ENCODE results near the gene LRRK1. TPM values are rescaled to one million over a fixed set of nuclear protein-coding genes. Genes with fewer than 3 reads are reported as not detected.

Gene LRRK1
- total RNA-seq, 1 experiment from 2014 or later: 7.0 TPM

- Histone ChIP-seq H3K36me3 (ENCODE audit: low read depth, low read length) (no peaks in the 10 kb centered on the region), H3K4me2 (ENCODE audit: low read length) (no peak overlapping the region; the same call in 1 of the 2 replicates), H2AFZ (ENCODE audit: low read length) (no peak overlapping the region), H3K27me3 (ENCODE audit: low read length) (no peaks in the 10 kb centered on the region), H3K4me1 (ENCODE audit: insufficient read depth, low read length) (no peaks in the 10 kb centered on the region), H3K9ac (ENCODE audit: low read length) (no peak overlapping the region), H3K79me2 (ENCODE audit: low read length) (no peaks in the 10 kb centered on the region), H3K27ac (ENCODE audit: low read length) (no peak overlapping the region), H4K20me1 (ENCODE audit: low read length) (no peaks in the 10 kb centered on the region), H3K4me3 (ENCODE audit: low read length) (no peak overlapping the region), H3K9me3 (ENCODE audit: low read length) (no peaks in the 10 kb centered on the region), H3K9me2 (replicated peaks; ENCODE audit: low read length) (no peaks in the 10 kb centered on the region), H3F3A (ENCODE audit: low read length, unreplicated experiment) (no peaks in the 10 kb centered on the region)
- no peak for TF ChIP-seq EZH2phosphoT487 (IDR thresholded peaks at IDR 0.05; ENCODE audit: borderline replicate concordance, low read length)
- no peak for TF ChIP-seq CTCF (conservative IDR thresholded peaks at IDR 0.05; ENCODE audit: low read depth, low read length)
- DNase-seq (no peak), ATAC-seq (no peak)
- POLR2A ChIA-PET (ENCODE audit: unreplicated experiment): no interaction called here
- intact Hi-C loops (cut with micrococcal nuclease): loop anchor here (1.0 kb wide), 1 partner anchor 168 kb away; no protein-coding TSS in a partner anchor
- no TSS peak for BruUV-seq (replicated peaks)
- CTCF ChIA-PET: interaction anchor here (0.9 kb wide), 1 partner anchor 169 kb away, joined by 3 read pairs; no protein-coding TSS in a partner anchor
These were observed 170.6 kb downstream of the LRRK1 start for GRCh38 chr15:101089579-101090427.

GRCh38 chr15:101090428-101090790, 171.3 kb downstream of the LRRK1 start:
- TF ChIP-seq CTCF (conservative IDR thresholded peaks at IDR 0.05; ENCODE audit: low read depth, low read length) (no peak), EZH2 (IDR thresholded peaks at IDR 0.05; ENCODE audit: low read length, unreplicated experiment) (no peak), EZH2phosphoT487 (IDR thresholded peaks at IDR 0.05; ENCODE audit: borderline replicate concordance, low read length) (no peak)
- Histone ChIP-seq H3K36me3 (ENCODE audit: low read depth, low read length) (no peaks in the 10 kb centered on the region), H3K27ac (ENCODE audit: low read length) (no peak overlapping the region), H3K4me2 (ENCODE audit: low read length) (no peak overlapping the region), H3K9me3 (ENCODE audit: low read length) (no peaks in the 10 kb centered on the region), H4K20me1 (ENCODE audit: low read length) (no peaks in the 10 kb centered on the region), H3K4me3 (ENCODE audit: low read length) (no peak overlapping the region), H3F3A (ENCODE audit: low read length, unreplicated experiment) (no peaks in the 10 kb centered on the region), H3K4me1 (ENCODE audit: insufficient read depth, low read length) (no peaks in the 10 kb centered on the region), H3K9ac (ENCODE audit: low read length) (no peak overlapping the region), H3K27me3 (ENCODE audit: low read length) (no peaks in the 10 kb centered on the region), H3K9me2 (replicated peaks; ENCODE audit: low read length) (no peaks in the 10 kb centered on the region), H3K79me2 (ENCODE audit: low read length) (no peaks in the 10 kb centered on the region), H2AFZ (ENCODE audit: low read length) (no peak overlapping the region)
- DNase-seq (no peak), ATAC-seq (no peak)
- ChIA-PET CTCF (interaction anchor here (0.9 kb wide), 1 partner anchor 168 kb away, joined by 3 read pairs; no protein-coding TSS in a partner anchor), POLR2A (ENCODE audit: unreplicated experiment) (no interaction called here)
- intact Hi-C loops (cut with micrococcal nuclease): no loop called here
- no TSS peak for BruUV-seq (replicated peaks)
